DLD1 (cell line): ENCODE results near the gene MYL12B.

Source experiments
- in situ Hi-C: cut with HindIII; loops from 2 replicates; pipeline ENCODE4 v1.10.0; 2017; ENCODE audit warnings: low sequenced_read_pairs

MYL12B gene

GRCh38 chr18:3260995-3261372 is 949 bp upstream of the MYL12B start:
- in situ Hi-C loops: no loop called here

GRCh38 chr18:3262234-3263131 is 550 bp downstream of the MYL12B start:
- in situ Hi-C loops: no loop called here

- in situ Hi-C loops: no loop called here
Observed at GRCh38 chr18:3263132-3263700, 1.3 kb downstream of the MYL12B start.

- in situ Hi-C loops: no loop called here
Observed at GRCh38 chr18:3264362-3264761, 2.4 kb downstream of the MYL12B start.

- in situ Hi-C loops: no loop called here
Observed at GRCh38 chr18:3265564-3266033, 3.7 kb downstream of the MYL12B start.

GRCh38 chr18:3266062-3266608 is 4.2 kb downstream of the MYL12B start:
- in situ Hi-C loops: no loop called here

GRCh38 chr18:3268306-3268705 is 6.4 kb downstream of the MYL12B start:
- in situ Hi-C loops: no loop called here

GRCh38 chr18:3269241-3269913 is 7.4 kb downstream of the MYL12B start:
- in situ Hi-C loops: no loop called here

GRCh38 chr18:3269914-3270299 is 8.0 kb downstream of the MYL12B start:
- in situ Hi-C loops: no loop called here

GRCh38 chr18:3273042-3273441 is 11.1 kb downstream of the MYL12B start:
- in situ Hi-C loops: no loop called here

GRCh38 chr18:3277643-3278213 is 15.8 kb downstream of the MYL12B start:
- in situ Hi-C loops: loop anchor here (25.0 kb wide), 1 partner anchor 185 kb away; the partner anchor contains the start of gene TGIF1

GRCh38 chr18:3279201-3280185 is 17.6 kb downstream of the MYL12B start:
- in situ Hi-C loops: loop anchor here (25.0 kb wide), 1 partner anchor 183 kb away; the partner anchor contains the start of gene TGIF1

GRCh38 chr18:3281456-3282400 is 19.8 kb downstream of the MYL12B start:
- in situ Hi-C loops: loop anchor here (25.0 kb wide), 1 partner anchor 181 kb away; the partner anchor contains the start of gene TGIF1

- in situ Hi-C loops: loop anchor here (25.0 kb wide), 1 partner anchor 179 kb away; the partner anchor contains the start of gene TGIF1
Observed at GRCh38 chr18:3283253-3283863, 21.4 kb downstream of the MYL12B start.

- in situ Hi-C loops: loop anchor here (25.0 kb wide), 1 partner anchor 178 kb away; the partner anchor contains the start of gene TGIF1
Observed at GRCh38 chr18:3283908-3284307, 22.0 kb downstream of the MYL12B start.

GRCh38 chr18:3284501-3284900 is 22.6 kb downstream of the MYL12B start:
- in situ Hi-C loops: loop anchor here (25.0 kb wide), 1 partner anchor 178 kb away; the partner anchor contains the start of gene TGIF1

GRCh38 chr18:3286159-3286558 is 24.2 kb downstream of the MYL12B start:
- in situ Hi-C loops: loop anchor here (25.0 kb wide), 1 partner anchor 176 kb away; the partner anchor contains the start of gene TGIF1
